HUES6 (cell line): ENCODE data around the gene CPLANE2.
"Not testable (repeated sequence)": the region's sequence is repeated elsewhere in the genome, so short reads cannot be mapped to it uniquely, and the experiment has no call there.

Experiments
- H3K27ac ChIP-seq: 2 replicates; pipeline ENCODE4 v1.7.0; 2013; ENCODE audit warnings: low read depth, mild to moderate bottlenecking, low read length, inconsistent platforms
- H3K27me3 ChIP-seq: 2 replicates; pipeline ENCODE4 v1.6.1; 2013; ENCODE audit warnings: low read length; ENCODE audit not compliant: control insufficient read depth, insufficient read depth
- H3K36me3 ChIP-seq: 2 replicates; pipeline ENCODE4 v1.6.1; 2013; ENCODE audit warnings: low read length; ENCODE audit not compliant: control insufficient read depth, insufficient read depth
- H3K4me1 ChIP-seq: 2 replicates; pipeline ENCODE4 v1.6.1; 2013; ENCODE audit warnings: low read length; ENCODE audit not compliant: control insufficient read depth, insufficient read depth
- H3K4me3 ChIP-seq: 2 replicates; pipeline ENCODE4 v1.5.1; 2013; ENCODE audit warnings: low read depth, low read length
- H3K9ac ChIP-seq: one replicate; pipeline ENCODE4 v1.6.1; 2013; ENCODE audit warnings: mild to moderate bottlenecking, low read length
- H3K9me3 ChIP-seq: 2 replicates; pipeline ENCODE4 v1.6.1; 2013; ENCODE audit warnings: low read depth, low read length; ENCODE audit not compliant: control insufficient read depth, insufficient read depth

CPLANE2 gene

GRCh38 chr1:16248603-16249516 lies 11.9 kb upstream of the CPLANE2 start:
- no peaks in the 10 kb centered on the region for H3K27me3 ChIP-seq
- H3K4me3 ChIP-seq = no peak overlapping the region
- no peak overlapping the region for H3K9ac ChIP-seq
- no peaks in the 10 kb centered on the region for H3K9me3 ChIP-seq
- H3K27ac ChIP-seq = no peak overlapping the region
- 0 out of 2 replicates have a peak, but pooled peaks cover 3% of the 10 kb centered on the region for H3K4me1 ChIP-seq
- H3K36me3 ChIP-seq = peaks cover 49% of the 10 kb centered on the region

DNA sequence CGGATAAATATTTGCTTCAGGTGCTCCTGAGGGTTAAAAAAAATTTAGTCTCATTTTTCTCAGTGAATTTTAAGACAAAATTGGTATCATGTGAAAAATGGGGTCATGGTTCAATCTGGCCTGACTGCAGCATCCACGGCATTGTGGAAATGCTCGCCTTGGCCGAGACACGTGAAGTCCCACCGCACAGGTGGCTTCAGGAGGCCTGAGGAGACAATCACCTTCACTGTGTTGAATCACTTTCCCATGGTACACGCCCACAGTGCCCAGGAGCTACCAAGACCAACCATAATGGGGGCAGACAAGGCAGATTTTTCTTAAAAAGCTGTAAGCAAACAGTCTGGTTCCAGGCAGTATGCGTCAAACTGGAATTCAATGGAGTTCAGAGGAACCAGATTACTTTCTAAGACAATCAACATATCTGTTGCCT lies 11.0 kb upstream of the CPLANE2 start:
- Histone ChIP-seq H3K27ac (no peak overlapping the region), H3K27me3 (no peaks in the 10 kb centered on the region), H3K9me3 (no peaks in the 10 kb centered on the region), H3K4me3 (no peak overlapping the region), H3K36me3 (peaks cover 42% of the 10 kb centered on the region), H3K9ac (no peak overlapping the region), H3K4me1 (0 out of 2 replicates have a peak, but pooled peaks cover 3% of the 10 kb centered on the region)

DNA sequence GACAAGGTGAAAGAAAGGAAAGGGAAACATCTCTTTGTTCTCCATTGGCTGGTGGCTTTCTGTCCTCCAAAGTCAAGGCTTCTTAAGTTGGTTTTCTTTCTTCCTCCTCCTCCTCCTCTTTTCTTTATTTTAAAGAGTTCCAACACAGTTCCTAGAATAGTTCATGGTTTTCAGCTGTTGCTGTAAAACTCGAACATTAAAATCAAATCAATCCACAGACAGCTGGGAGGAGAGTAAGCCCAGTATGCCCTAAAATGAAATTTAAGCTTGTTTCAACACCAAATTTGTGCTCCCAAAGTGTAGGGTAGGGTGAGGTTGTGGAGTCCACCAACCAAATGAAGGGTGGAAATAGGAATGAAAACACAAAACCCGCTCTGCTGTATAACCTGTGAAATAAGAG lies 10.5 kb upstream of the CPLANE2 start:
- Histone ChIP-seq H3K9ac (no peak overlapping the region), H3K27ac (no peak overlapping the region), H3K36me3 (peaks cover 38% of the 10 kb centered on the region), H3K4me1 (0 out of 2 replicates have a peak, but pooled peaks cover 3% of the 10 kb centered on the region), H3K4me3 (no peak overlapping the region), H3K9me3 (no peaks in the 10 kb centered on the region), H3K27me3 (no peaks in the 10 kb centered on the region)

- Histone ChIP-seq H3K36me3 (peaks cover 34% of the 10 kb centered on the region), H3K4me1 (0 out of 2 replicates have a peak, but pooled peaks cover 3% of the 10 kb centered on the region), H3K27ac (no peak overlapping the region), H3K4me3 (no peak overlapping the region), H3K9ac (no peak overlapping the region), H3K9me3 (no peaks in the 10 kb centered on the region), H3K27me3 (no peaks in the 10 kb centered on the region)
Measured at GRCh38 chr1:16246961-16247360, 10.0 kb upstream of the CPLANE2 start.

- H3K27me3 ChIP-seq, H3K9me3 ChIP-seq, H3K4me3 ChIP-seq, H3K27ac ChIP-seq, H3K4me1 ChIP-seq, H3K9ac ChIP-seq: not testable (repeated sequence)
- peaks cover 26% of the 10 kb centered on the region for H3K36me3 ChIP-seq
Measured at GRCh38 chr1:16246239-16246638, 9.3 kb upstream of the CPLANE2 start.

DNA sequence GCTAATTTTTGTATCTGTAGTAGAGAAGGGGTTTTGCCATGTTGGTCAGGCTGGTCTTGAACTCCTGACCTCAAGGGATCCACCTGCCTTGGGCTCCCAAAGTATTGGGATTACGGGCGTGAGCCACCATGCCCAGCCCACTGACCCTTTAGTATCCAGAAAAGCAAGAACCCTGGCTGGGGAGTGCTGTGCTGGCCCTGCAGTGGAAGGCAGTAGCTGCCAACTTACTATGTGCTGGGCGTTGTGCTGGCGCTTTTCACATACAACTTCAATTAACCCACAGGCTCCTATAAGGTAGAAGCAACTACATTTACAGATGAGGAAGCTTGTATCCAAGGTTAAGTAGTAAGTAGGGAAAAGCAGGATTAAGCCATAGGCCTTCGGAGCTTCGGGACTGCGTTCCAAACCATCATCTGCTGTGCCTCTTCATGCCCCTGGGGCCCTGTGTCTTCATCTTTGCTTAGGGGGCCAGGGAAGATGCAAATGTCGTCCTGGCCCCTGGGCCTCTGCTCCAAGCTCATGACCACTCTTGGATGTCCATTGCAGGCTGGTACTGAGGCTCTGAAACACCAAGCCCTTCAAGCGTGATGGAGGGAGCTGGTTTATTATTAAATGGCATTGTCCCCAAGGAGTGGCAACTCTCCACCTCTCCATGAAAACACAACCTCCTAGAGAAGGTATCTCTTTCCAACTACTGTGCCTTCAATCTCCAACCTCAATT lies 8.7 kb upstream of the CPLANE2 start:
- Histone ChIP-seq H3K36me3 (peaks cover 20% of the 10 kb centered on the region), H3K27me3 (no peaks in the 10 kb centered on the region), H3K4me1 (0 out of 2 replicates have a peak, but pooled peaks cover 3% of the 10 kb centered on the region), H3K27ac (no peak overlapping the region), H3K4me3 (no peak overlapping the region), H3K9ac (no peak overlapping the region), H3K9me3 (no peaks in the 10 kb centered on the region)

GRCh38 chr1:16244650-16245285 lies 7.8 kb upstream of the CPLANE2 start:
- H3K9ac ChIP-seq = no peak overlapping the region
- H3K4me3 ChIP-seq = no peak overlapping the region
- peaks cover 14% of the 10 kb centered on the region for H3K36me3 ChIP-seq
- H3K9me3 ChIP-seq = no peaks in the 10 kb centered on the region
- 0 out of 2 replicates have a peak, but pooled peaks cover 3% of the 10 kb centered on the region for H3K4me1 ChIP-seq
- H3K27ac ChIP-seq = no peak overlapping the region
- H3K27me3 ChIP-seq = no peaks in the 10 kb centered on the region

DNA sequence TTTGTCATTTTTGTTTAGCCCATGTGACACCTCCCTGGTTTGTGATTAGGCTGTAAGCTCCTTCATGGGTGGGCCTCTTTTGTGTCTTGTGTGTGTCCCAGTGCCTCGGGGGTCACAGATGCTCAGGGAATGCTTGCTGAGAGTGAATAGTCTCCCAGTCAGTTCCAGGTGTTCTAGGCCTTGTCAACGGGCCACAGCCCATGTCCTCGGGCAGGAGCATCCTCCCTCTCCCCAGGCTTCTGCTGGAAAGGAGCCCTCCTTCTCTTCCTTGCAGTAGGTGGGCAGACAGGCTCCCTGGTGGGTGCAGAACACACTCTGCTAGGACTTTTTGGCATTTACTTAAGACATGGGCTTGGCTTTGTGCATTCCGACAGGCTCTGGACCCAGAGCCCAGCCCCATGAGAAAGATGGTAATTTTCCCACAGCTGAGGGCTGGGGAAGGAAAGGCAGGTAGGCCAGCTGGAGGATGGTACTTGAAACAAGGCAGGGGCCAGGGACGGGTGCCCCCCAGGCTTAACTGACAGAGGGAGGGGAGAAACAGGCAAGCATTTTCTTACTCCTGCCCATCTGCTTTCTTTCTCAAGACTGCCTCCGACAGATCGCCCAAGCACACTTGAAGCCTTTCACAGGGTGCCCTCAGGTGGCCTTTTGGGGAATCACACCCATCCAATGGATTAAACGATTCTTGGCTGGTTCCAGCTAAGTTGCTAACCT lies 7.1 kb upstream of the CPLANE2 start:
- Histone ChIP-seq H3K4me1 (0 out of 2 replicates have a peak, but pooled peaks cover 3% of the 10 kb centered on the region), H3K9ac (no peak overlapping the region), H3K27ac (no peak overlapping the region), H3K4me3 (no peak overlapping the region), H3K36me3 (peaks cover 11% of the 10 kb centered on the region), H3K9me3 (no peaks in the 10 kb centered on the region), H3K27me3 (no peaks in the 10 kb centered on the region)

DNA sequence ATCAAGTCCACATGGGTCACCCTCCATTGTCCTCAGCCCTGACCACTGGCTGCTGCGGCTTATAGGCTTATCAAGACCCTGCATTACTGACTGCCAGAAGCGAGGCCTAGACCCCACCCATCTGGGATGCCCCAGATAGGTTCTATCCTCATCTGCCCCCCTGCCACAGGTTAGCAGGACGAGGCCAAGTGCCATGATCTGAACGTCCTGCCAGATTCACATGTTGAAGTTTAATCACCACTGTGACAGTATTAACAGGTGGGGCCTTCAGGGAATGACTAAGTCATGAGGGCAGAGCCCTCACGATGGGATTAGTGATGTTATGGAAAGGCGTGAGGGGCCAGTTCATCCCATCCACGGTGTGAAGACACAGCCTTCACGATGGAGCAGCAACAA lies 6.2 kb upstream of the CPLANE2 start:
- Histone ChIP-seq H3K27ac (no peak overlapping the region), H3K9ac (no peak overlapping the region), H3K4me3 (no peak overlapping the region), H3K27me3 (no peaks in the 10 kb centered on the region), H3K9me3 (no peaks in the 10 kb centered on the region), H3K4me1 (0 out of 2 replicates have a peak, but pooled peaks cover 3% of the 10 kb centered on the region), H3K36me3 (peaks cover 9% of the 10 kb centered on the region)

- no peak overlapping the region for H3K9ac ChIP-seq
- no peaks in the 10 kb centered on the region for H3K9me3 ChIP-seq
- peaks cover 3% of the 10 kb centered on the region; the same call in 1 of the 2 replicates for H3K4me1 ChIP-seq
- H3K27me3 ChIP-seq = no peaks in the 10 kb centered on the region
- peaks cover 8% of the 10 kb centered on the region for H3K36me3 ChIP-seq
- H3K27ac ChIP-seq = no peak overlapping the region
- no peak overlapping the region for H3K4me3 ChIP-seq
Measured at GRCh38 chr1:16242556-16243214, 5.7 kb upstream of the CPLANE2 start.
